ENCODE results near the gene DENND2A.
A peak's percentile ranks its signal among the peaks of the same experiment; 100 is the strongest.

Gene DENND2A

DNA sequence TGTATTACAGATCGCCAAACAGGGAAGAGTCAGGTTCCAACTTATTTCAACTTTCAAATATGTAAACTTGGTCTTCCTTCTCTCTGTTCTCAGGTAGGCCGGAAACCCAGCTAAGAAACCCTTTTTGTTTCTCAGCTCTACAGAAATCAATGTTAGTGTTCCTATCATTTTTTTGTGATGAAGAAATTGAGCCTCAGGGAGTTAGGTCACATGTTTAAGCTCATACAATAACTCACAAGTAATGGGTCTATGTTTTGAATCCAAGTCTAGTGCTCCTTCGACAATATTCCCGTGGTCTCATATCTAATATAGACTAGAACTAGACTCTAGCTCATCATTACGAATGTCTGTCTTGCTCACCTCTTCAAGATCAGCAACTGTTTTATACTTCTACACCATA is 22.3 kb downstream of the DENND2A start:
- TF ChIP-seq, protein P1, sequence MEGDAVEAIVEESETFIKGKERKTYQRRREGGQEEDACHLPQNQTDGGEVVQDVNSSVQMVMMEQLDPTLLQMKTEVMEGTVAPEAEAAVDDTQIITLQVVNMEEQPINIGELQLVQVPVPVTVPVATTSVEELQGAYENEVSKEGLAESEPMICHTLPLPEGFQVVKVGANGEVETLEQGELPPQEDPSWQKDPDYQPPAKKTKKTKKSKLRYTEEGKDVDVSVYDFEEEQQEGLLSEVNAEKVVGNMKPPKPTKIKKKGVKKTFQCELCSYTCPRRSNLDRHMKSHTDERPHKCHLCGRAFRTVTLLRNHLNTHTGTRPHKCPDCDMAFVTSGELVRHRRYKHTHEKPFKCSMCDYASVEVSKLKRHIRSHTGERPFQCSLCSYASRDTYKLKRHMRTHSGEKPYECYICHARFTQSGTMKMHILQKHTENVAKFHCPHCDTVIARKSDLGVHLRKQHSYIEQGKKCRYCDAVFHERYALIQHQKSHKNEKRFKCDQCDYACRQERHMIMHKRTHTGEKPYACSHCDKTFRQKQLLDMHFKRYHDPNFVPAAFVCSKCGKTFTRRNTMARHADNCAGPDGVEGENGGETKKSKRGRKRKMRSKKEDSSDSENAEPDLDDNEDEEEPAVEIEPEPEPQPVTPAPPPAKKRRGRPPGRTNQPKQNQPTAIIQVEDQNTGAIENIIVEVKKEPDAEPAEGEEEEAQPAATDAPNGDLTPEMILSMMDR (IDR thresholded peaks at IDR 0.05; ENCODE audit: insufficient read depth, low read depth, low read length, missing control alignments): no peak
- no peak overlapping the region for H3K4me3 ChIP-seq (ENCODE audit: low read length)
- no peak for DNase-seq (ENCODE audit: low read depth)

DNA sequence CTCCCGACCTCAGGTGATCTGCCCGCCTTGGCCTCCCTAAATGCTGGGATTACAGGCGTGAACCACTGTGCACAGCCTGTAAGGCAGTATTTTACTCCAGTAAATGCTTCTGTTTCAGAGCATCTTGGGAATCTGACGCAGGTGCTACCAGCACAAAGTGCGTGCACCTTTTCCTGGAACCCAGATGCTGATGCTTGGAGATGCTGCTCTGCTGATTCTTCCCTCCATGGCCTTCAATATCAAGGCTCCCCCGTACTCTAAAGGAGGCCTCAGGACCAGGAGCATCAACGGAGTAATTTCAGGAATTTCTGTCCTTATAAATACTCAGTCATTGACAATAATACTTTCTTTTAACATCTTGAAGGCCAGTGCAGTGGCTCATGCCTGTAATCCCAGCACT is 23.5 kb downstream of the DENND2A start:
- H3K4me3 ChIP-seq (ENCODE audit: low read length): no peak overlapping the region
- DNase-seq (ENCODE audit: low read depth): no peak
- TF ChIP-seq, protein P1 (IDR thresholded peaks at IDR 0.05; ENCODE audit: insufficient read depth, low read depth, low read length, missing control alignments): no peak

DNA sequence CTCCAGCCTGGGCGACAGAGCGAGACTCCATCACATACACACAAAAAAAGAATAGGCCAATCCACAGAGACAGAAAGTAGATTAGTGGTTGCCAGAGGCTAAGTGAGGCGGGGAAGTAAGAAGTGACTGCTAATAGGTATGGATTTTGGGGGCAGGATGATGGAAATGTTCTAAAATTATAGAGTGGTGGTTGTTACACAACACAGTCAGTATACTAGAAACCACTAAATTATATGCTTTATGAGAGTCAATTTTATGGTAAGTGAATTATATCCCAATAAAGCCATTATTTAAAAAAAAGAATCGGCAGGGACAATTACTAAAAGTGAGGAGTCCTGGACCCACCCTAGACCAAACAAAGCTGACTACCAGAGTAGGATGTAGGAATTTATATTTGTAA is 24.3 kb downstream of the DENND2A start:
- TF ChIP-seq, protein P1 (IDR thresholded peaks at IDR 0.05; ENCODE audit: insufficient read depth, low read depth, low read length, missing control alignments): no peak
- DNase-seq (ENCODE audit: low read depth): no peak
- H3K4me3 ChIP-seq (ENCODE audit: low read length): no peak overlapping the region

DNA sequence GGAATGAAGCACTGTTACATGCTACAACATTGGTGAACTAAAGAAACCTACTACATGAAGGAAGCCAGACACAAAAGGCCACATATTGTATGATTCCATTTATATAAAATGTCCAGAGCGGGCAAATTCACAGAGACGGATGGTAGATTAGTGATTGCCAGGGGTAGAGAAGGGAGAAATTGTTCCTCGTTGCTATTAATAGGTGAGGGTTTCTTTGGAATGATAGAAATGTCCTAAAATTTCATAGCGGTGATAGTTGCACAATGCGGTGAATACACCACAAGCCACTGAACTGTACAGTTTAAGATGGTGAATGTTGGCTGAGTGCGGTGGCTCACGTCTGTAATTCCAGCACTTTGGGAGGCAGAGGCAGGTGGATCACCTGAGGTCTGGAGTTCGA is 29.0 kb downstream of the DENND2A start:
- no peak overlapping the region for H3K4me3 ChIP-seq (ENCODE audit: low read length)
- no peak for DNase-seq (ENCODE audit: low read depth)
- TF ChIP-seq, protein P1 (IDR thresholded peaks at IDR 0.05; ENCODE audit: insufficient read depth, low read depth, low read length, missing control alignments): no peak

DNA sequence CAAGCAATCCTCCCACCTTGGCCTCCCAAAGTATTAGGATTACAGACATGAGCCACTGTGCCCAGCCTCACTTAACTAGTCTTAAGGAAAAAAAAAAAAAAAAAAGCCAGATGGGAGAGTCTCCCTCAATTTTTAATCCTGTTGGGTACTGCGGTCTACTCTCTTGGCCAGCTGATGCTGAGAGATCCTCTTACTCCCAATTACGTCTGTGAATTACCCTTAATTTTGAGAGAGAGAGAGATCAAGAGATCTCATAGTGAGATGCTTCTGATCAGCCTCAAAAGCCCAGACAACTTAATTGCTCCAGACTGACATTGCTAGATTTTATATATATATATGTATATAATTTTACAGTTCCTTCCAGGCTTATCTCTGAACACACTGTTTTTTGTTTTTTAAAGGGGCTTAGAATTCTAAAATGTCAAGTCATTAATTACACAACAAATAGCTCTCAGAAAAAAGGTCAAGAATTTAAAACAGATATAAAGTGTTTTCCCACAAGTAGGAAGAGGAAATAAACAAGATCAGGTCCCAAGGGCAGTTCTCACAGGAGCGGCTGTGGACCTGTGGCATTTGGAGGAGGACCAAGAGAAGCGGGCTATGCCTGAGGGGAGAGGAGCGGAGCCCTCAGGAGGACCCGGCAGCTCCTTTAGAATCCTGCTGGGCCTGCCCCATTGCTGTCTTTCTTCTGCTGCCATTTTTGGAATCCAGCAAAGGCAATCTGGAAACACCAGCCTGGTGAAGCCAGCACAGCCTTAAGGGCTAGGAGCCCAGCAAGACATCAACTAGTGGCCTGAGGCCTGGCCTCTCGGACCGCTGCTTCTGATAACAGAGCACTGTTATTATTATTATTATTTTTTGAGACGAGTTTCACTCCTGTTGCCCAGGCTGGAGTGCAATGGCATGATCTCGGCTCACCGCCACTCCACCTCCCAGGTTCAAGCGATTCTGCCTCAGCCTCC is 30.1 kb downstream of the DENND2A start:
- no peak for DNase-seq (ENCODE audit: low read depth)
- H3K4me3 ChIP-seq (ENCODE audit: low read length): no peak overlapping the region
- TF ChIP-seq, protein P1 (IDR thresholded peaks at IDR 0.05; ENCODE audit: insufficient read depth, low read depth, low read length, missing control alignments): no peak

DNA sequence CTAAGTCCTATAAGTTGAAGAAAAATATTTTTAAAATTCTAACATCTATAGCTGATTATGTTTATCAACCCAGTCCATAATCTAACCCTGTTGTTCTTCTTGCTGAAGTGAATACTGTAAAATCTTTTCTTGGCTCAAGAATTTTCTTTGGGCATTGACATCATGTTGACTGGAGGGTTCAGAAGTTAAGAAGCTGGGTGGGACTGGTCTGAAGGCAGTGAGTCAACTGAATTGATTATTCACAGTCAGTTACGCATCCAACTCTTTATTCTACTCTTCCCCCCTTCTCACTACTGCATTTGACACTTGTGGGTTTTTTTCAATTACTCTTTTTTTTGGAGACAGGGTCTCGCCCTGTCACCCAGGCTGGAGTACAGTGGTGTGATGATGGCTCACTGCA is 31.0 kb downstream of the DENND2A start:
- TF ChIP-seq, protein P1 (IDR thresholded peaks at IDR 0.05; ENCODE audit: insufficient read depth, low read depth, low read length, missing control alignments): no peak
- no peak overlapping the region for H3K4me3 ChIP-seq (ENCODE audit: low read length)
- peak; percentile 63 for DNase-seq (ENCODE audit: low read depth)
